ENCODE data around the gene C17orf107.

- TF ChIP-seq CTCF (IDR thresholded peaks at IDR 0.05) (no peak), POLR2A (IDR thresholded peaks at IDR 0.05) (no peak)
Measured at GRCh38 chr17:4860651-4861050, 38.7 kb upstream of the C17orf107 start.
